ENCODE measurements around the gene ERN1. TPM values are rescaled to one million over a fixed set of nuclear protein-coding genes. Genes with fewer than 3 reads are reported as not detected.

ERN1 gene
- total and polyA plus RNA-seq, 2 of the 13 experiments (the other 11 are each of a cell fraction or from before 2014, with no cell fraction given), result 6.0 to 12.7 TPM

- TF ChIP-seq ZNF512B (CRISPR knock-in tag; IDR thresholded peaks at IDR 0.05; ENCODE audit: borderline replicate concordance) (no peak), MXD1 (CRISPR knock-in tag; IDR thresholded peaks at IDR 0.05) (no peak), KDM2A (CRISPR knock-in tag; IDR thresholded peaks at IDR 0.05; ENCODE audit: borderline replicate concordance, low read depth) (no peak), PHF20 (CRISPR knock-in tag; IDR thresholded peaks at IDR 0.05) (no peak), ZNF224 (CRISPR knock-in tag; IDR thresholded peaks at IDR 0.05) (no peak), EED (CRISPR knock-in tag; IDR thresholded peaks at IDR 0.05) (no peak), ZNF704 (CRISPR knock-in tag; IDR thresholded peaks at IDR 0.05; ENCODE audit: borderline replicate concordance) (no peak), ZKSCAN8 (CRISPR knock-in tag; IDR thresholded peaks at IDR 0.05; ENCODE audit: borderline replicate concordance) (0 out of 2 replicates have a peak, but pooled peaks have one; percentile 9), ZSCAN20 (CRISPR knock-in tag; IDR thresholded peaks at IDR 0.05; ENCODE audit: borderline replicate concordance) (no peak), ZBTB26 (CRISPR knock-in tag; IDR thresholded peaks at IDR 0.05; ENCODE audit: borderline replicate concordance) (peak; percentile 37; the same call in 1 of the 2 replicates), ZNF850 (CRISPR knock-in tag; conservative IDR thresholded peaks at IDR 0.05) (no peak), TBX2 (CRISPR knock-in tag; IDR thresholded peaks at IDR 0.05; ENCODE audit: borderline replicate concordance) (0 out of 2 replicates have a peak, but pooled peaks have one; percentile 4), TCF12 (IDR thresholded peaks at IDR 0.05) (no peak), TCF12 (CRISPR knock-in tag; IDR thresholded peaks at IDR 0.05) (no peak), ZBTB44 (CRISPR knock-in tag; IDR thresholded peaks at IDR 0.05) (no peak), ZNF75D (CRISPR knock-in tag; IDR thresholded peaks at IDR 0.05; ENCODE audit: borderline replicate concordance) (0 out of 2 replicates have a peak, but pooled peaks have one; percentile 68), ZBTB8A (CRISPR knock-in tag; IDR thresholded peaks at IDR 0.05; ENCODE audit: borderline replicate concordance, low read depth) (no peak)
Measured at GRCh38 chr17:64024781-64025731, 104.9 kb downstream of the ERN1 start (continued).

All from HepG2 (cell line).